Hepatocyte (in vitro differentiated cells): ENCODE measurements around the gene PEAK1.

ENCODE experiments used
- EZH2 ChIP-seq: fragments of 200-600 bp; sonication (generic); IDR thresholded peaks from 2 replicates; pipeline ENCODE4 v1.6.1; 2016; ENCODE audit warnings: antibody characterized with exemption, mild to moderate bottlenecking, borderline replicate concordance
- EZH2phosphoT487 ChIP-seq: fragments of 200-600 bp; sonication (generic); IDR thresholded peaks from one replicate; pipeline ENCODE4 v1.6.1; 2018; ENCODE audit warnings: antibody characterized with exemption, mild to moderate bottlenecking, low read depth, moderate library complexity; ENCODE audit not compliant: unreplicated experiment, severe bottlenecking
- TF ChIP-seq, protein P1 (sequence below): fragments of 200-600 bp; sonication (generic); IDR thresholded peaks from 2 replicates; pipeline ENCODE4 v1.5.1; 2016; ENCODE audit warnings: antibody characterized with exemption, mild to moderate bottlenecking; ENCODE audit not compliant: poor library complexity

DNA sequence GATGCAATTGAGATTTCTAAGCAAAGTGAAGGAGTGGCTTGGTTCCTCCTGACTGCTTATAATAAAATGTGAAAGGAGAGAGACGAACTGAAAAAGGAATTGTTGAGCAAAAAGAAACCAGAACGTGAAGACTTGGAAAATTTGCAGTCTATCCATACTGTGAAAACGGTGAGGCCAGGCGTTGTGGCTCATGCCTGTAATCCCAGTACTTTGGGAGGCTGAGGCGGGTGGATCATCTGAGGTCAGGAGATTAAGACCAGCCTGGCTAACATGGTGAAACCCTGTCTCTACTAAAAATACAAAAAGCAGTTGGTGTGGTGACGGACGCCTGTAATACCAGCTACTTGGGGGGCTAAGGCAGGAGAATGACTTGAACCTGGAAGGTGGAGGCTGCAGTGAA, 292.3 kb downstream of the PEAK1 start:
- TF ChIP-seq, protein P1, sequence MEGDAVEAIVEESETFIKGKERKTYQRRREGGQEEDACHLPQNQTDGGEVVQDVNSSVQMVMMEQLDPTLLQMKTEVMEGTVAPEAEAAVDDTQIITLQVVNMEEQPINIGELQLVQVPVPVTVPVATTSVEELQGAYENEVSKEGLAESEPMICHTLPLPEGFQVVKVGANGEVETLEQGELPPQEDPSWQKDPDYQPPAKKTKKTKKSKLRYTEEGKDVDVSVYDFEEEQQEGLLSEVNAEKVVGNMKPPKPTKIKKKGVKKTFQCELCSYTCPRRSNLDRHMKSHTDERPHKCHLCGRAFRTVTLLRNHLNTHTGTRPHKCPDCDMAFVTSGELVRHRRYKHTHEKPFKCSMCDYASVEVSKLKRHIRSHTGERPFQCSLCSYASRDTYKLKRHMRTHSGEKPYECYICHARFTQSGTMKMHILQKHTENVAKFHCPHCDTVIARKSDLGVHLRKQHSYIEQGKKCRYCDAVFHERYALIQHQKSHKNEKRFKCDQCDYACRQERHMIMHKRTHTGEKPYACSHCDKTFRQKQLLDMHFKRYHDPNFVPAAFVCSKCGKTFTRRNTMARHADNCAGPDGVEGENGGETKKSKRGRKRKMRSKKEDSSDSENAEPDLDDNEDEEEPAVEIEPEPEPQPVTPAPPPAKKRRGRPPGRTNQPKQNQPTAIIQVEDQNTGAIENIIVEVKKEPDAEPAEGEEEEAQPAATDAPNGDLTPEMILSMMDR: no peak
- TF ChIP-seq EZH2 (no peak), EZH2phosphoT487 (no peak)
